Vagina (tissue), 2 donors: ENCODE measurements around the gene CA5A. TPM values are rescaled to one million over a fixed set of nuclear protein-coding genes. Genes with fewer than 3 reads are reported as not detected.

Experiments used
- DNase-seq, 2 donors: peaks; one replicate each; pipeline ENCODE4 v3.0.0-alpha.2; 2017; ENCODE audit errors: extremely low spot score in 2 of 2
- H3K27ac ChIP-seq: fragments of 200-600 bp; sonication (generic); one replicate; pipeline ENCODE4 v1.5.1; 2019
- H3K27me3 ChIP-seq: fragments of 200-600 bp; sonication (generic); one replicate; pipeline ENCODE4 v1.5.1; 2019
- H3K36me3 ChIP-seq, 2 donors: fragments of 200-600 bp; sonication (generic); one replicate each; pipeline ENCODE4 v1.5.1; 2017 to 2019
- H3K4me1 ChIP-seq: fragments of 200-600 bp; sonication (generic); one replicate; pipeline ENCODE4 v1.5.1; 2019
- H3K4me3 ChIP-seq, 2 donors: fragments of 200-600 bp; sonication (generic); 1 replicate in 1 of 2; 2 replicates in 1 of 2; pipeline ENCODE4 v1.5.1; 2016 to 2019
- H3K9me3 ChIP-seq: fragments of 200-600 bp; sonication (generic); one replicate; pipeline ENCODE4 v1.5.1; 2019
- CTCF ChIP-seq, 3 experiments: fragments of 450-650 bp in 2 of 3; fragments of 200-600 bp in 1 of 3; sonication (generic) in 1 of 3; IDR thresholded peaks; one replicate each; pipeline ENCODE4 v1.5.1; 2017 to 2019; ENCODE audit warnings: antibody characterized with exemption in 3 of 3, mild to moderate bottlenecking in 2 of 3, moderate library complexity in 2 of 3
- POLR2A ChIP-seq, 2 donors: fragments of 450-650 bp; IDR thresholded peaks; one replicate each; pipeline ENCODE4 v1.6.1; 2017; ENCODE audit warnings: antibody characterized with exemption in 2 of 2, mild to moderate bottlenecking in 2 of 2, moderate library complexity in 2 of 2
- POLR2AphosphoS5 ChIP-seq, 2 donors: sonication (generic); formaldehyde crosslinking; IDR thresholded peaks; one replicate each; pipeline ENCODE4 v1.9.0; 2017; ENCODE audit warnings: antibody characterized with exemption in 2 of 2, mild to moderate bottlenecking in 2 of 2, low read depth in 1 of 2; ENCODE audit not compliant: insufficient read depth in 1 of 2
- intact Hi-C: fragments of 100-400 bp; cut with DNase I; formaldehyde crosslinking; loops from one replicate; pipeline ENCODE4 v1.15.1; 2023
- total RNA-seq: library from RNA; depleted of rRNA; stranded (reverse); fragments of >200 nt; gene quantifications from one replicate; pipeline ENCODE4 v1.2.3, GENCODE V29; 2016

CA5A gene
- total RNA-seq, 1 donor from 2014 or later, result not detected

GRCh38 chr16:87956365-87957231 is 20.3 kb upstream of the CA5A start:
- no peaks in the 10 kb centered on the region for H3K36me3 ChIP-seq
- H3K4me1 ChIP-seq, result peaks cover 58% of the 10 kb centered on the region
- no peaks in the 10 kb centered on the region for H3K9me3 ChIP-seq
- no peaks in the 10 kb centered on the region for H3K27me3 ChIP-seq
- TF ChIP-seq CTCF (IDR thresholded peaks at IDR 0.05) (no peak), POLR2A (IDR thresholded peaks at IDR 0.05) (no peak), POLR2AphosphoS5 (IDR thresholded peaks at IDR 0.05; ENCODE audit: insufficient read depth in 1 of 2, low read depth in 1 of 2) (no peak)
- no peak overlapping the region for H3K4me3 ChIP-seq
- H3K27ac ChIP-seq, result peak overlapping the region; percentile 25
- intact Hi-C loops, result no loop called here
- no peak for DNase-seq

GRCh38 chr16:87956098-87956364 is 19.7 kb upstream of the CA5A start:
- intact Hi-C loops, result no loop called here
- Histone ChIP-seq H3K27ac (peak overlapping the region; percentile 34), H3K4me1 (peaks cover 58% of the 10 kb centered on the region), H3K9me3 (no peaks in the 10 kb centered on the region), H3K27me3 (no peaks in the 10 kb centered on the region), H3K4me3 (no peak overlapping the region), H3K36me3 (no peaks in the 10 kb centered on the region)
- TF ChIP-seq CTCF (IDR thresholded peaks at IDR 0.05) (no peak), POLR2A (IDR thresholded peaks at IDR 0.05) (no peak), POLR2AphosphoS5 (IDR thresholded peaks at IDR 0.05; ENCODE audit: insufficient read depth in 1 of 2, low read depth in 1 of 2) (no peak)
- DNase-seq, result no peak

- no peak for TF ChIP-seq CTCF (IDR thresholded peaks at IDR 0.05)
- TF ChIP-seq POLR2AphosphoS5 (IDR thresholded peaks at IDR 0.05; ENCODE audit: insufficient read depth in 1 of 2, low read depth in 1 of 2), result no peak
- no peak for TF ChIP-seq POLR2A (IDR thresholded peaks at IDR 0.05)
- Histone ChIP-seq H3K9me3 (no peaks in the 10 kb centered on the region), H3K27ac (peak overlapping the region; percentile 34), H3K4me3 (no peak overlapping the region), H3K27me3 (no peaks in the 10 kb centered on the region), H3K4me1 (peaks cover 58% of the 10 kb centered on the region), H3K36me3 (no peaks in the 10 kb centered on the region)
- intact Hi-C loops, result no loop called here
- DNase-seq, result no peak
Observed at GRCh38 chr16:87955302-87956097, 19.2 kb upstream of the CA5A start.

- Histone ChIP-seq H3K27ac (no peak overlapping the region), H3K36me3 (no peaks in the 10 kb centered on the region), H3K4me1 (peaks cover 58% of the 10 kb centered on the region), H3K27me3 (no peaks in the 10 kb centered on the region), H3K4me3 (no peak overlapping the region), H3K9me3 (no peaks in the 10 kb centered on the region)
- intact Hi-C loops, result no loop called here
- DNase-seq, result no peak
- TF ChIP-seq POLR2AphosphoS5 (IDR thresholded peaks at IDR 0.05; ENCODE audit: insufficient read depth in 1 of 2, low read depth in 1 of 2) (no peak), POLR2A (IDR thresholded peaks at IDR 0.05) (no peak), CTCF (IDR thresholded peaks at IDR 0.05) (no peak)
Observed at GRCh38 chr16:87954826-87955225, 18.5 kb upstream of the CA5A start.

GRCh38 chr16:87954361-87954760 is 18.0 kb upstream of the CA5A start:
- H3K9me3 ChIP-seq, result no peaks in the 10 kb centered on the region
- H3K27me3 ChIP-seq, result no peaks in the 10 kb centered on the region
- H3K36me3 ChIP-seq, result no peaks in the 10 kb centered on the region
- peaks cover 58% of the 10 kb centered on the region for H3K4me1 ChIP-seq
- intact Hi-C loops, result no loop called here
- no peak overlapping the region for H3K4me3 ChIP-seq
- no peak overlapping the region for H3K27ac ChIP-seq
- no peak for DNase-seq
- TF ChIP-seq POLR2A (IDR thresholded peaks at IDR 0.05) (no peak), POLR2AphosphoS5 (IDR thresholded peaks at IDR 0.05; ENCODE audit: insufficient read depth in 1 of 2, low read depth in 1 of 2) (no peak), CTCF (IDR thresholded peaks at IDR 0.05) (no peak)
